Neural cell (in vitro differentiated cells): ENCODE results near the gene PDE9A. TPM values are rescaled to one million over a fixed set of nuclear protein-coding genes. Genes with fewer than 3 reads are reported as not detected.

Experiments used
- H2AFZ ChIP-seq: fragments of 200-600, 300-800 bp; sonication (generic), shearing (Covaris generic); 2 replicates; pipeline ENCODE4 v1.6.0; 2014; ENCODE audit warnings: low read depth, mild to moderate bottlenecking, antibody characterized with exemption, low read length, moderate library complexity
- H3F3A ChIP-seq: fragments of 200-600 bp; shearing (Covaris generic); 2 replicates; pipeline ENCODE4 v1.6.1; 2016; ENCODE audit warnings: mild to moderate bottlenecking, moderate library complexity, mixed read lengths, antibody characterized with exemption, low read length; ENCODE audit not compliant: insufficient read depth, poor library complexity, severe bottlenecking
- H3K27ac ChIP-seq: fragments of 200-600, 300-800 bp; sonication (generic), shearing (Covaris generic); 2 replicates; pipeline ENCODE4 v1.5.1; 2014; ENCODE audit warnings: mild to moderate bottlenecking, low read length, moderate library complexity
- H3K27me3 ChIP-seq: fragments of 300-800, 200-600 bp; sonication (generic), shearing (Covaris generic); 2 replicates; pipeline ENCODE4 v1.6.0; 2014; ENCODE audit warnings: mild to moderate bottlenecking, low read depth, low read length, moderate library complexity; ENCODE audit not compliant: insufficient read depth
- H3K36me3 ChIP-seq: fragments of 300-800, 200-600 bp; sonication (generic), shearing (Covaris generic); 2 replicates; pipeline ENCODE4 v1.5.1; 2014; ENCODE audit warnings: mild to moderate bottlenecking, antibody characterized with exemption, low read length, moderate library complexity; ENCODE audit not compliant: insufficient read depth
- H3K4me2 ChIP-seq: fragments of 300-800, 200-600 bp; sonication (generic), shearing (Covaris generic); 2 replicates; pipeline ENCODE4 v1.6.0; 2014; ENCODE audit warnings: mild to moderate bottlenecking, low read length
- H3K4me3 ChIP-seq: fragments of 300-800, 200-600 bp; sonication (generic), shearing (Covaris generic); 2 replicates; pipeline ENCODE4 v1.5.1; 2014; ENCODE audit warnings: mild to moderate bottlenecking, low read length, moderate library complexity
- H3K79me2 ChIP-seq: fragments of 200-600 bp; shearing (Covaris generic); replicated peaks from 2 replicates; pipeline ENCODE4 v1.6.0; 2014; ENCODE audit warnings: mild to moderate bottlenecking, low read length, moderate library complexity; ENCODE audit not compliant: insufficient read depth
- H3K9ac ChIP-seq: fragments of 300-800, 200-600 bp; sonication (generic), shearing (Covaris generic); 2 replicates; pipeline ENCODE4 v1.6.1; 2016; ENCODE audit warnings: mild to moderate bottlenecking, low read length, mixed read lengths
- H3K9me2 ChIP-seq: fragments of 200-600 bp; shearing (Covaris generic); 2 replicates; pipeline ENCODE4 v1.6.1; 2016; ENCODE audit warnings: mild to moderate bottlenecking, low read length, mixed read lengths; ENCODE audit not compliant: insufficient read depth
- H3K9me3 ChIP-seq: fragments of 200-600, 300-800 bp; sonication (generic), shearing (Covaris generic); 2 replicates; pipeline ENCODE4 v1.6.1; 2016; ENCODE audit warnings: mild to moderate bottlenecking, mixed run types, low read length, moderate library complexity, mixed read lengths
- H4K20me1 ChIP-seq: fragments of 200-600 bp; shearing (Covaris generic); 2 replicates; pipeline ENCODE4 v1.6.1; 2016; ENCODE audit warnings: mild to moderate bottlenecking, mixed run types; ENCODE audit not compliant: insufficient read depth
- EP300 ChIP-seq: fragments of 450-650 bp; conservative IDR thresholded peaks from 2 replicates; pipeline ENCODE4 v1.6.1; 2014; ENCODE audit warnings: antibody characterized with exemption, mild to moderate bottlenecking, moderate library complexity; ENCODE audit not compliant: poor library complexity, severe bottlenecking
- EZH2 ChIP-seq: fragments of 200-600, 300-800 bp; shearing (Covaris generic), sonication (generic); IDR thresholded peaks from 2 replicates; pipeline ENCODE4 v1.6.1; 2014; ENCODE audit warnings: antibody characterized with exemption, low read length, borderline replicate concordance, mild to moderate bottlenecking; ENCODE audit not compliant: insufficient read depth, poor library complexity, severe bottlenecking
- MXI1 ChIP-seq: fragments of 450-650 bp; conservative IDR thresholded peaks from 2 replicates; pipeline ENCODE4 v1.6.1; 2014; ENCODE audit warnings: antibody characterized with exemption, mild to moderate bottlenecking; ENCODE audit not compliant: poor library complexity, severe bottlenecking
- POLR2AphosphoS5 ChIP-seq: IDR thresholded peaks from 2 replicates; pipeline ENCODE4 v1.6.1; 2012
- RAD21 ChIP-seq: fragments of 450-650 bp; conservative IDR thresholded peaks from 2 replicates; pipeline ENCODE4 v1.6.1; 2014; ENCODE audit warnings: antibody characterized with exemption, mild to moderate bottlenecking, moderate library complexity
- SMC3 ChIP-seq: fragments of 450-650 bp; conservative IDR thresholded peaks from 2 replicates; pipeline ENCODE4 v1.6.1; 2014; ENCODE audit warnings: antibody characterized with exemption, mild to moderate bottlenecking, moderate library complexity; ENCODE audit not compliant: poor library complexity
- TAF1 ChIP-seq: IDR thresholded peaks from 2 replicates; pipeline ENCODE4 v1.6.1; 2012; ENCODE audit warnings: low read depth
- polyA plus RNA-seq: library from polyadenylated mRNA; depleted of rRNA; stranded (reverse); fragments of >200 nt; gene quantifications from 2 replicates; pipeline ENCODE4 v1.2.3, GENCODE V29; 2014
- TF ChIP-seq, protein P1 (sequence below): fragments of 450-650 bp; IDR thresholded peaks from 2 replicates; pipeline ENCODE4 v1.5.1; 2014; ENCODE audit warnings: antibody characterized with exemption, mild to moderate bottlenecking, moderate library complexity; ENCODE audit not compliant: poor library complexity, severe bottlenecking
- TF ChIP-seq, protein P2 (sequence below): IDR thresholded peaks from 2 replicates; pipeline ENCODE4 v1.6.1; 2012; ENCODE audit warnings: borderline replicate concordance

The PDE9A gene
- polyA plus RNA-seq, 1 donor from 2014 or later = 32.2 TPM

DNA sequence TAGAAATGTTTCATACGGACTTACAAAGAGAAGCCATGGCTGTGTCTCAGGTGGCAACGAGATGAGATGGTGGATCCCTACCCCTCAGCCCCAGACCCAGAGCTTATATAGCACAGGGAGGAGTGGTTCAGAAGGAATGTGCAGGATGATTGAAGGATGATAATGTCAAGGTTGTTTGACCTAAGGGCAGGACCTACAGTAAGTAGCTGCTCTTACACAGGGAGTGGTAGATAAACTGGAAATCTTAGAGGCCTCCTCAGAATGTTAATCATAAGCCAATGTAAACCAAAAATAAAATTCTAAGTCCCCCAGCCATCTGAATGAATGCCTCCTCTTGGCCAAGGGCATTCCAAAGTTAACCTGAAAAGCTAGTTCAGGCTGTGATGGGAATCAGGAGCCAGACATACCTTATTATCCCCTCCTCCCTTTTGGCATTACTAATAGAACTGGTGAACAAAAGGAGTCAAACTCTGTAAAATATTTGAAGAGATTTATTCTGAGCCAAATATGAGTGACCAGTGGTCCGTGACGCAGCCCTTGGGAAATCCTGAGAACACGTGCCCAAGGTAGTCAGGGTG lies 45.8 kb upstream of the PDE9A start:
- Histone ChIP-seq H3K27ac (no peak overlapping the region), H3K4me2 (no peak overlapping the region), H3F3A (no peaks in the 10 kb centered on the region), H3K36me3 (no peaks in the 10 kb centered on the region), H3K9me3 (no peaks in the 10 kb centered on the region), H2AFZ (no peak overlapping the region), H3K9ac (no peak overlapping the region), H3K9me2 (no peaks in the 10 kb centered on the region), H3K4me3 (no peak overlapping the region), H3K27me3 (no peaks in the 10 kb centered on the region), H3K79me2 (no peaks in the 10 kb centered on the region), H4K20me1 (no peaks in the 10 kb centered on the region)
- TF ChIP-seq TAF1 (no peak), MXI1 (no peak), RAD21 (no peak), SMC3 (no peak), POLR2AphosphoS5 (no peak), EZH2 (no peak), EP300 (no peak)
- TF ChIP-seq, protein P1, sequence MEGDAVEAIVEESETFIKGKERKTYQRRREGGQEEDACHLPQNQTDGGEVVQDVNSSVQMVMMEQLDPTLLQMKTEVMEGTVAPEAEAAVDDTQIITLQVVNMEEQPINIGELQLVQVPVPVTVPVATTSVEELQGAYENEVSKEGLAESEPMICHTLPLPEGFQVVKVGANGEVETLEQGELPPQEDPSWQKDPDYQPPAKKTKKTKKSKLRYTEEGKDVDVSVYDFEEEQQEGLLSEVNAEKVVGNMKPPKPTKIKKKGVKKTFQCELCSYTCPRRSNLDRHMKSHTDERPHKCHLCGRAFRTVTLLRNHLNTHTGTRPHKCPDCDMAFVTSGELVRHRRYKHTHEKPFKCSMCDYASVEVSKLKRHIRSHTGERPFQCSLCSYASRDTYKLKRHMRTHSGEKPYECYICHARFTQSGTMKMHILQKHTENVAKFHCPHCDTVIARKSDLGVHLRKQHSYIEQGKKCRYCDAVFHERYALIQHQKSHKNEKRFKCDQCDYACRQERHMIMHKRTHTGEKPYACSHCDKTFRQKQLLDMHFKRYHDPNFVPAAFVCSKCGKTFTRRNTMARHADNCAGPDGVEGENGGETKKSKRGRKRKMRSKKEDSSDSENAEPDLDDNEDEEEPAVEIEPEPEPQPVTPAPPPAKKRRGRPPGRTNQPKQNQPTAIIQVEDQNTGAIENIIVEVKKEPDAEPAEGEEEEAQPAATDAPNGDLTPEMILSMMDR = no peak
- TF ChIP-seq, protein P2, sequence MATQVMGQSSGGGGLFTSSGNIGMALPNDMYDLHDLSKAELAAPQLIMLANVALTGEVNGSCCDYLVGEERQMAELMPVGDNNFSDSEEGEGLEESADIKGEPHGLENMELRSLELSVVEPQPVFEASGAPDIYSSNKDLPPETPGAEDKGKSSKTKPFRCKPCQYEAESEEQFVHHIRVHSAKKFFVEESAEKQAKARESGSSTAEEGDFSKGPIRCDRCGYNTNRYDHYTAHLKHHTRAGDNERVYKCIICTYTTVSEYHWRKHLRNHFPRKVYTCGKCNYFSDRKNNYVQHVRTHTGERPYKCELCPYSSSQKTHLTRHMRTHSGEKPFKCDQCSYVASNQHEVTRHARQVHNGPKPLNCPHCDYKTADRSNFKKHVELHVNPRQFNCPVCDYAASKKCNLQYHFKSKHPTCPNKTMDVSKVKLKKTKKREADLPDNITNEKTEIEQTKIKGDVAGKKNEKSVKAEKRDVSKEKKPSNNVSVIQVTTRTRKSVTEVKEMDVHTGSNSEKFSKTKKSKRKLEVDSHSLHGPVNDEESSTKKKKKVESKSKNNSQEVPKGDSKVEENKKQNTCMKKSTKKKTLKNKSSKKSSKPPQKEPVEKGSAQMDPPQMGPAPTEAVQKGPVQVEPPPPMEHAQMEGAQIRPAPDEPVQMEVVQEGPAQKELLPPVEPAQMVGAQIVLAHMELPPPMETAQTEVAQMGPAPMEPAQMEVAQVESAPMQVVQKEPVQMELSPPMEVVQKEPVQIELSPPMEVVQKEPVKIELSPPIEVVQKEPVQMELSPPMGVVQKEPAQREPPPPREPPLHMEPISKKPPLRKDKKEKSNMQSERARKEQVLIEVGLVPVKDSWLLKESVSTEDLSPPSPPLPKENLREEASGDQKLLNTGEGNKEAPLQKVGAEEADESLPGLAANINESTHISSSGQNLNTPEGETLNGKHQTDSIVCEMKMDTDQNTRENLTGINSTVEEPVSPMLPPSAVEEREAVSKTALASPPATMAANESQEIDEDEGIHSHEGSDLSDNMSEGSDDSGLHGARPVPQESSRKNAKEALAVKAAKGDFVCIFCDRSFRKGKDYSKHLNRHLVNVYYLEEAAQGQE = no peak

DNA sequence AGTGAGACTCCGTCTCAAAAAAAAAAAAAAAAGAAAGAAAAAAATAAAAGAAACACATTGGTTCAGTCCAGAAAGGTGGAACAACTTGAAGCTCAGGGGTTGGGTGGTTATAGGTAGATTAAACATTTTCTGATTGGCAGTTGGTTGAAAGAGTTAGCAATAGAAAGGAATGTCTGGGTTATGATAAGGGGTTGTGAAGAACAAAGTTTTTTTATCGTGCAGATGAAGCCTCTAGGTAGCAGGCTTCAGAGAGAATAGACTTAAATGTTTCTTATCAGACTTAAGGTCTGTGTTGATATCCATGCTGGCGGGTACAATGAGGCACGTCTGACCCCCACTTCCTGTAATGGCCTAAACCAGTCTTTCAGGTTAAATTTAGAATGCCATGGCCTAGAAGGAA lies 45.0 kb upstream of the PDE9A start:
- Histone ChIP-seq H3K36me3 (no peaks in the 10 kb centered on the region), H3K9ac (no peak overlapping the region), H3K9me3 (no peaks in the 10 kb centered on the region), H2AFZ (no peak overlapping the region), H3K27ac (no peak overlapping the region), H4K20me1 (no peaks in the 10 kb centered on the region), H3K79me2 (no peaks in the 10 kb centered on the region), H3K27me3 (no peaks in the 10 kb centered on the region), H3F3A (no peaks in the 10 kb centered on the region), H3K4me2 (no peak overlapping the region), H3K4me3 (no peak overlapping the region), H3K9me2 (no peaks in the 10 kb centered on the region)
- TF ChIP-seq EZH2 (no peak), EP300 (no peak), POLR2AphosphoS5 (no peak), RAD21 (no peak), MXI1 (no peak), SMC3 (no peak), TAF1 (no peak)
- TF ChIP-seq, protein P1 = no peak
- TF ChIP-seq, protein P2 = no peak
